HepG2 (cell line): Measurements from ENCODE around the gene SS18L1. TPM values are rescaled to one million over a fixed set of nuclear protein-coding genes. Genes with fewer than 3 reads are reported as not detected.

Experiments
- ATF7-NPFF ChIP-seq: sonication (generic); formaldehyde crosslinking; IDR thresholded peaks from 2 replicates; pipeline ENCODE4 v1.8.1; 2023; ENCODE audit warnings: mild to moderate bottlenecking, low read depth, missing genetic modification reagents, moderate library complexity
- ATRX ChIP-seq: sonication (generic); formaldehyde crosslinking; IDR thresholded peaks from 2 replicates; pipeline ENCODE4 v1.4.0; 2020; ENCODE audit warnings: missing genetic modification reagents, borderline replicate concordance
- CCDC6 ChIP-seq: sonication (generic); formaldehyde crosslinking; IDR thresholded peaks from 2 replicates; pipeline ENCODE4 v1.8.1; 2022; ENCODE audit warnings: mild to moderate bottlenecking, missing genetic modification reagents, moderate library complexity
- ELF3 ChIP-seq: IDR thresholded peaks from 2 replicates; pipeline ENCODE4 v1.6.1; 2016; ENCODE audit warnings: missing genetic modification reagents, missing compliant biosample characterization
- HNRNPUL1 ChIP-seq: fragments of 200-400 bp; formaldehyde crosslinking; IDR thresholded peaks from 2 replicates; pipeline ENCODE4 v1.6.1; 2017; ENCODE audit warnings: low read depth, mild to moderate bottlenecking, low read length, moderate library complexity
- MEIS2 ChIP-seq: sonication (generic); formaldehyde crosslinking; IDR thresholded peaks from 2 replicates; pipeline ENCODE4 v1.9.0; 2021; ENCODE audit warnings: mild to moderate bottlenecking, missing genetic modification reagents
- MLX ChIP-seq: IDR thresholded peaks from 2 replicates; pipeline ENCODE4 v1.6.1; 2016
- MLXIP ChIP-seq: sonication (generic); formaldehyde crosslinking; IDR thresholded peaks from 2 replicates; pipeline ENCODE4 v1.9.0; 2021; ENCODE audit warnings: missing genetic modification reagents, borderline replicate concordance
- NFIB ChIP-seq: sonication (generic); formaldehyde crosslinking; IDR thresholded peaks from 2 replicates; pipeline ENCODE4 v1.9.0; 2021; ENCODE audit warnings: missing genetic modification reagents, mild to moderate bottlenecking, borderline replicate concordance
- NKX3-1 ChIP-seq: sonication (generic); formaldehyde crosslinking; IDR thresholded peaks from 2 replicates; pipeline ENCODE4 v1.5.0; 2020; ENCODE audit warnings: missing genetic modification reagents
- SOX5 ChIP-seq: IDR thresholded peaks from 2 replicates; pipeline ENCODE4 v1.6.1; 2016; ENCODE audit warnings: borderline replicate concordance
- SRSF1 ChIP-seq: fragments of 200-400 bp; formaldehyde crosslinking; optimal IDR thresholded peaks from 2 replicates; pipeline ENCODE3; 2017; ENCODE audit warnings: mild to moderate bottlenecking, low read depth, low read length, moderate library complexity
- SUZ12 ChIP-seq: fragments of 150-350 bp; IDR thresholded peaks from 2 replicates; pipeline ENCODE4 v1.6.1; 2014; ENCODE audit warnings: low read depth, low read length
- THAP8 ChIP-seq: sonication (generic); formaldehyde crosslinking; IDR thresholded peaks from 2 replicates; pipeline ENCODE4 v1.5.1; 2020; ENCODE audit warnings: missing genetic modification reagents, mild to moderate bottlenecking, borderline replicate concordance
- WIZ ChIP-seq: sonication (generic); formaldehyde crosslinking; IDR thresholded peaks from 2 replicates; pipeline ENCODE4 v1.5.1; 2020; ENCODE audit warnings: mild to moderate bottlenecking, missing genetic modification reagents
- ZBTB37 ChIP-seq: sonication (generic); formaldehyde crosslinking; IDR thresholded peaks from 2 replicates; pipeline ENCODE4 v1.4.0; 2020; ENCODE audit warnings: mild to moderate bottlenecking, missing genetic modification reagents
- ZFP1 ChIP-seq: IDR thresholded peaks from 2 replicates; pipeline ENCODE4 v1.6.1; 2016
- ZNF280B ChIP-seq: sonication (generic); formaldehyde crosslinking; IDR thresholded peaks from 2 replicates; pipeline ENCODE4 v1.5.0; 2020; ENCODE audit warnings: missing genetic modification reagents, mild to moderate bottlenecking, borderline replicate concordance
- ZNF510 ChIP-seq: sonication (generic); formaldehyde crosslinking; IDR thresholded peaks from 2 replicates; pipeline ENCODE4 v1.4.0; 2020; ENCODE audit warnings: low read depth, mild to moderate bottlenecking, missing genetic modification reagents
- ZNF589 ChIP-seq: sonication (generic); formaldehyde crosslinking; conservative IDR thresholded peaks from 2 replicates; pipeline ENCODE4 v1.8.0; 2022; ENCODE audit warnings: mild to moderate bottlenecking, moderate library complexity, missing genetic modification reagents
- ZNF775 ChIP-seq: sonication (generic); formaldehyde crosslinking; IDR thresholded peaks from 2 replicates; pipeline ENCODE4 v1.4.0; 2020; ENCODE audit warnings: missing genetic modification reagents, mild to moderate bottlenecking, moderate library complexity, borderline replicate concordance
- ZNF816 ChIP-seq: sonication (generic); formaldehyde crosslinking; IDR thresholded peaks from 2 replicates; pipeline ENCODE4 v1.8.0; 2022; ENCODE audit warnings: missing genetic modification reagents, mild to moderate bottlenecking, borderline replicate concordance
- ZNF878 ChIP-seq: sonication (generic); formaldehyde crosslinking; IDR thresholded peaks from 2 replicates; pipeline ENCODE4 v1.8.1; 2023; ENCODE audit warnings: mild to moderate bottlenecking, missing genetic modification reagents, moderate library complexity
- polyA plus RNA-seq, 8 experiments: library from polyadenylated mRNA; depleted of rRNA in 3 of 8; stranded (reverse) in 7 of 8; unstranded in 1 of 8; fragments of >200 nt; fragmentation: Illumina TruSeq in 4 of 8; extraction: Trizol in 4 of 8; gene quantifications; 2 replicates each; pipeline versions ENCODE4 v1.2.1 to v1.2.3, GENCODE V29; 2011 to 2016; ENCODE audit warnings: low read depth in 4 of 8, missing spikeins in 1 of 8, mixed read lengths in 1 of 8; ENCODE audit not compliant: insufficient read depth in 1 of 8
- total RNA-seq, 5 experiments: library from RNA; depleted of rRNA; stranded (reverse); fragments of >200 nt; fragmentation: Illumina TruSeq; extraction: Trizol; gene quantifications; 2 replicates each; pipeline ENCODE4 v1.2.3, GENCODE V29; 2016; ENCODE audit warnings: low read depth in 1 of 5

Gene SS18L1
- total and polyA plus RNA-seq, 2 of the 13 experiments (the other 11 are each of a cell fraction or from before 2014, with no cell fraction given) = 17.8 to 27.6 TPM

GRCh38 chr20:62208795-62209755, 65.5 kb downstream of the SS18L1 start (continued):
- TF ChIP-seq ZBTB37 = no peak
- TF ChIP-seq ZNF589 (CRISPR knock-in tag) = no peak
- TF ChIP-seq ZNF510 (CRISPR knock-in tag) = no peak
- TF ChIP-seq CCDC6 (CRISPR knock-in tag) = no peak
- TF ChIP-seq MEIS2 = no peak
- no peak for TF ChIP-seq ZNF816 (CRISPR knock-in tag)
- TF ChIP-seq ZNF280B = no peak
- no peak for TF ChIP-seq MLX
- no peak for TF ChIP-seq ATRX (CRISPR knock-in tag)
- TF ChIP-seq THAP8 (CRISPR knock-in tag) = no peak
- no peak for TF ChIP-seq ZFP1 (CRISPR knock-in tag)
- no peak for TF ChIP-seq NKX3-1
- no peak for TF ChIP-seq WIZ (CRISPR knock-in tag)
- no peak for TF ChIP-seq ZNF775 (CRISPR knock-in tag)
- TF ChIP-seq MLXIP (CRISPR knock-in tag) = no peak
- no peak for TF ChIP-seq ATF7-NPFF (CRISPR knock-in tag)
- no peak for TF ChIP-seq NFIB (CRISPR knock-in tag)
- no peak for TF ChIP-seq ZNF878
- no peak for TF ChIP-seq SUZ12
- no peak for TF ChIP-seq SRSF1
- no peak for TF ChIP-seq ELF3
- TF ChIP-seq SOX5 (CRISPR knock-in tag) = no peak
- TF ChIP-seq HNRNPUL1 = no peak
